Naive thymus-derived CD8-positive, alpha-beta T cell (primary cell): ENCODE data around the gene ARHGAP28. TPM values are rescaled to one million over a fixed set of nuclear protein-coding genes. Genes with fewer than 3 reads are reported as not detected.

Experiments used
- ATAC-seq, 2 donors: fragments of 150-1000 bp; cut with Tn5 transposase in 1 of 2; sonication (Bioruptor Pico), chemical (Tn5 transposase) in 1 of 2; 1 replicate in 1 of 2; 2 replicates in 1 of 2; pipeline ENCODE4 v1.10.0; 2021; ENCODE audit warnings: mild to moderate bottlenecking in 2 of 2, moderate library complexity in 2 of 2
- POLR2A ChIA-PET: fragments of 350-600 bp; sonication (Branson Sonifier 250); formaldehyde crosslinking; loops from one replicate; lab custom pipeline; 2021; ENCODE audit warnings: antibody characterized with exemption; lab: Charles Lee
- DNase-seq, 10 donors: peaks; one replicate each; pipeline versions ENCODE4 v3.0.0 to v3.0.0-alpha.2; 2020 to 2022
- H3K27ac Mint-ChIP-seq, 10 donors: one replicate each; pipeline ENCODE4 v1.8.0; 2020 to 2022; ENCODE audit warnings: mild to moderate bottlenecking in 10 of 10, mixed read lengths in 10 of 10, moderate library complexity in 4 of 10, inconsistent platforms in 1 of 10
- H3K27me3 Mint-ChIP-seq, 5 donors: one replicate each; pipeline ENCODE4 v1.8.0; 2021 to 2022; ENCODE audit warnings: mixed read lengths in 5 of 5
- H3K36me3 Mint-ChIP-seq, 3 donors: one replicate each; pipeline ENCODE4 v1.8.0; 2020 to 2022; ENCODE audit warnings: mixed read lengths in 3 of 3, mild to moderate bottlenecking in 2 of 3, inconsistent platforms in 1 of 3
- H3K4me1 Mint-ChIP-seq, 4 donors: one replicate each; pipeline ENCODE4 v1.8.0; 2021 to 2022; ENCODE audit warnings: mixed read lengths in 4 of 4
- H3K4me3 Mint-ChIP-seq, 10 donors: one replicate each; pipeline ENCODE4 v1.8.0; 2020 to 2022; ENCODE audit warnings: mild to moderate bottlenecking in 10 of 10, mixed read lengths in 10 of 10, moderate library complexity in 6 of 10, inconsistent platforms in 1 of 10
- H3K9me3 Mint-ChIP-seq, 9 donors: one replicate each; pipeline ENCODE4 v1.8.0; 2020 to 2022; ENCODE audit warnings: mixed read lengths in 9 of 9, mild to moderate bottlenecking in 3 of 9, inconsistent platforms in 1 of 9, moderate library complexity in 1 of 9
- polyA plus RNA-seq, 3 donors: library from polyadenylated mRNA; unstranded; fragments of 300-500 nt; fragmentation: Illumina TruSeq; gene quantifications; one replicate each; pipeline ENCODE4 v1.2.3, GENCODE V29; 2021
- total RNA-seq, 8 experiments: library from RNA in 2 of 8; stranded (reverse) in 2 of 8; gene quantifications; one replicate each; pipeline ENCODE4 v1.2.3 and lab custom pipeline; 2021 to 2026

ARHGAP28 gene
- total and polyA plus RNA-seq, 5 experiments from 2014 or later = not detected

GRCh38 chr18:6738622-6739021 lies 9.1 kb downstream of the ARHGAP28 start:
- no peak for ATAC-seq
- Mint-ChIP-seq H3K36me3 (no peaks in the 10 kb centered on the region), H3K27me3 (no peaks in the 10 kb centered on the region), H3K27ac (no peak overlapping the region), H3K9me3 (peaks cover 0 to 13% (median 2%) of the 10 kb centered on the region in 9 donors), H3K4me1 (no peaks in the 10 kb centered on the region), H3K4me3 (no peak overlapping the region)
- POLR2A ChIA-PET = no interaction called here
- DNase-seq = no peak

DNA sequence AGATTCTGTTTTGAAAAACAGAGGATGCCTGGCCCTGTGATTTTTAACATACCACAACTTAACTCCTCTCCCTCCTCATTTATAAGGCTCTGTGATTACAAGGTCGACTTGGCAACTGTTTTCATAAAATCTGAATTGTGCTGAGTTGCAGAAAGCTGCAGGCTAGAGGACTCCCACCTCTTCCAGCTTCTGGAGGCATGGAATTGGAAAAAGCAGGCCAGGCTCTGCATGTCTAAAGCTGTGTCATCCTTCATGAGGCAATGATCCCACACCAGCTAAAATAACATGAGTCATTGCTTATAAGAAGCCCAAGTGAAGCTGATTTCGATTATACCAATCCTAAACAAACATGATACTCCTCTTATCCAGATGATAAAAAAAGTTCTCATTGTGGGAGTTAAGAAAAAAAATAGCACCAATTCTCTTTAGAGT lies 11.7 kb downstream of the ARHGAP28 start:
- POLR2A ChIA-PET = no interaction called here
- no peaks in the 10 kb centered on the region for H3K4me1 Mint-ChIP-seq
- ATAC-seq = no peak

GRCh38 chr18:6741786-6742185 lies 12.3 kb downstream of the ARHGAP28 start:
- POLR2A ChIA-PET = no interaction called here
- DNase-seq = no peak
- ATAC-seq = no peak
- Mint-ChIP-seq H3K4me1 (no peaks in the 10 kb centered on the region), H3K4me3 (no peak overlapping the region), H3K27ac (no peak overlapping the region), H3K9me3 (peaks cover 0 to 13% (median 2%) of the 10 kb centered on the region in 9 donors), H3K27me3 (peaks cover 0 to 2% (median 0%) of the 10 kb centered on the region in 5 donors), H3K36me3 (no peaks in the 10 kb centered on the region)

More for the DNA sequence above, 11.7 kb downstream of the ARHGAP28 start:
- no peaks in the 10 kb centered on the region for H3K36me3 Mint-ChIP-seq
- H3K9me3 Mint-ChIP-seq = peaks cover 0 to 13% (median 0%) of the 10 kb centered on the region in 9 donors
- no peak overlapping the region for H3K4me3 Mint-ChIP-seq
- H3K27me3 Mint-ChIP-seq = no peaks in the 10 kb centered on the region
- no peak for DNase-seq
- no peak overlapping the region for H3K27ac Mint-ChIP-seq

DNA sequence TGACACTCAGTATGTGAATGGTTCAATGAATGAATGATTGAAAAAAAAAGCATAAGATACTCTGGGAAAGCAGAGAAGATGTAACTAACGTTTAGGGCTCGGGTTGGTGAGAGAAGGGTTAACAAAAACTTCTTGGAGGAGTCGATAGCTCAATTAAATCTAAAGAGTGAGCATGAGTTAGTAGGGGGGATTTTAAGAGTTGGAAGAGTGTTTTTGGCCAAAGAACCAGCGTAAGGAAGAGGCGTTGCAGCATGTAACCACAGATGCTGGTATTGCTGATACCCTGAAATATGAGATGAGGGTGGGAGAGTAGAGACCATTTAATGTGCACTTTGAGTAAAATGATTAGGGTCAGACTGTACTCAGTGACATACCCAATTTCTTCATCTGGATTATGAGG lies 14.5 kb downstream of the ARHGAP28 start:
- Mint-ChIP-seq H3K27ac (no peak overlapping the region), H3K4me1 (no peaks in the 10 kb centered on the region), H3K4me3 (no peak overlapping the region), H3K36me3 (no peaks in the 10 kb centered on the region), H3K9me3 (peaks cover 0 to 18% (median 5%) of the 10 kb centered on the region in 9 donors), H3K27me3 (peaks cover 0 to 2% (median 0%) of the 10 kb centered on the region in 5 donors)
- POLR2A ChIA-PET = no interaction called here
- no peak for ATAC-seq
- DNase-seq = no peak

GRCh38 chr18:6744816-6745455 lies 15.4 kb downstream of the ARHGAP28 start:
- DNase-seq (no peak), ATAC-seq (no peak)
- peaks cover 0 to 2% (median 0%) of the 10 kb centered on the region in 5 donors for H3K27me3 Mint-ChIP-seq
- POLR2A ChIA-PET = no interaction called here
- H3K36me3 Mint-ChIP-seq = no peaks in the 10 kb centered on the region
- no peak overlapping the region for H3K4me3 Mint-ChIP-seq
- H3K9me3 Mint-ChIP-seq = peaks cover 0 to 18% (median 6%) of the 10 kb centered on the region in 9 donors
- H3K4me1 Mint-ChIP-seq = no peaks in the 10 kb centered on the region
- H3K27ac Mint-ChIP-seq = no peak overlapping the region

- ATAC-seq (no peak), DNase-seq (no peak)
- H3K27ac Mint-ChIP-seq = no peak overlapping the region
- peaks cover 0 to 18% (median 6%) of the 10 kb centered on the region in 9 donors for H3K9me3 Mint-ChIP-seq
- peaks cover 0 to 2% (median 0%) of the 10 kb centered on the region in 5 donors for H3K27me3 Mint-ChIP-seq
- H3K4me1 Mint-ChIP-seq = no peaks in the 10 kb centered on the region
- POLR2A ChIA-PET = no interaction called here
- no peaks in the 10 kb centered on the region for H3K36me3 Mint-ChIP-seq
- H3K4me3 Mint-ChIP-seq = no peak overlapping the region
These were observed 16.1 kb downstream of the ARHGAP28 start for GRCh38 chr18:6745504-6746031.

DNA sequence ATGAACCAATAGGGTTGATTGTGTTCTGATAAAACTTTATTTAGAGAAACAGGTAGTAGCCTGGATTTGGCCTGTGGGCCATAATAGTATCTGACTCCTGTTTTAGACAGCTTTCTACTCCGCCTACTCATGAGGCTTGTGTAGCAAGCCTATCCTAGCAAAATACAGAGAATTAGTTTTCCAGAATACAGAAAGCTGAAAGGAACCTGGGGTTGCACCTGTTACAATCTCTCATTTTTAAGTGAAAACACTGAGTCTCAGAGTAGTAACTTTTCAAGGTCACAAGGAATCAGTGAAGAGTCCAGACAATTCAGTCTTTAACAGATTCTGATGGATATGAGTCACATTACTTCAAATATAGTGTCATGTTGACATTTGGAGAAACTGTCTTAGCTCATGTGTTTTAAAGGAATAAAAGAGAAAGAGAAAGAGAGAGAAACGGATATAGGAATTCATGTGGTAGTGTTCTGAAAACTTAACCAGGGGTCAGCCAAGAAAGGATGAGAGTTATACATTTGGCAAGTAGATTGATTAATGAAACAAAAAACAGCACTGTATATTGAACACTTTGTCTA lies 17.0 kb downstream of the ARHGAP28 start:
- Mint-ChIP-seq H3K27ac (no peak overlapping the region), H3K4me3 (no peak overlapping the region), H3K4me1 (no peaks in the 10 kb centered on the region), H3K27me3 (peaks cover 0 to 2% (median 0%) of the 10 kb centered on the region in 5 donors), H3K9me3 (peaks cover 0 to 18% (median 9%) of the 10 kb centered on the region in 9 donors), H3K36me3 (no peaks in the 10 kb centered on the region)
- no peak for DNase-seq
- POLR2A ChIA-PET = no interaction called here
- no peak for ATAC-seq

DNA sequence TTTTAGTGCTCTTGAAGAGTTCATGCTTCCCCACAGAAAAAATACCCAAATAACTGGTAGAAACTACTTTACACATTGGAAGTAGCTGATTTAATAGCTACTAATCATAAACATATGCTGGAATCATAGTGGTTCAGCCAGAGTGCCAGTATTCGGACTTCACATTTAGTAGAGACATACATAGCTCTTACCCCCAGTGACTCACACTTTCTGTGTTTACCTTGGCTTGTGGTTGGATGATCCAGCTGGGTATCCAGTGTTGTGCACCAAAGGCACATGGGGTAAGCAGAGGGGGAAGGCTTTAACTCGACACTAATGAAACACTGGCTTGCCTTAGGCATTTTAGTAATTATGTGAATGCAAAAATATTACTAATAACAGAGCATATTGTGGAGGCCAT lies 18.1 kb downstream of the ARHGAP28 start:
- DNase-seq (no peak), ATAC-seq (no peak)
- POLR2A ChIA-PET = no interaction called here
- H3K27me3 Mint-ChIP-seq = peaks cover 0 to 2% (median 0%) of the 10 kb centered on the region in 5 donors
- H3K9me3 Mint-ChIP-seq = peaks cover 0 to 20% (median 6%) of the 10 kb centered on the region in 9 donors
- H3K4me1 Mint-ChIP-seq = no peaks in the 10 kb centered on the region
- H3K36me3 Mint-ChIP-seq = no peaks in the 10 kb centered on the region
- H3K4me3 Mint-ChIP-seq = no peak overlapping the region
- H3K27ac Mint-ChIP-seq = no peak overlapping the region

DNA sequence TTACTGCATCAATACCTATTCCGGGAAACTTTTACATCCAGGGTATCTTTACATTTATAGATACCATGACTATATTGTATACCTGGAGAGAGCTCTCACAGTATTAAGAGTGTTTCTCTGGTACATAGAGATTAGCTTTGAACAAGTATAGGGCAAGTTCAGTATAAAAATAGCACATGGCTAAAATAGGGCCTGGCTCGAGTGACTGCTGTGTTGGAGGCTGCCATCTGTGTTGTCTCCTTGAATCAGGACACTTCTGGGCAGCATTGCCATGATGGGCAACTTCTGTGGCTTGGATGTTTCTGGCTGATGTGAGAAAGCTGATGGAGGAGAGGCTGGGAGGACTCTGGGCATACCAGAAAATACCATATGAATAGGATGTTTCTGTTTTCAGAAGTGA lies 18.7 kb downstream of the ARHGAP28 start:
- peaks cover 0 to 2% (median 0%) of the 10 kb centered on the region in 5 donors for H3K27me3 Mint-ChIP-seq
- H3K4me1 Mint-ChIP-seq = no peaks in the 10 kb centered on the region
- peaks cover 0 to 20% (median 8%) of the 10 kb centered on the region in 9 donors for H3K9me3 Mint-ChIP-seq
- no peak for DNase-seq
- H3K36me3 Mint-ChIP-seq = no peaks in the 10 kb centered on the region
- POLR2A ChIA-PET = no interaction called here
- H3K4me3 Mint-ChIP-seq = no peak overlapping the region
- no peak for ATAC-seq
- H3K27ac Mint-ChIP-seq = no peak overlapping the region

- Mint-ChIP-seq H3K36me3 (no peaks in the 10 kb centered on the region), H3K4me1 (no peaks in the 10 kb centered on the region), H3K4me3 (no peak overlapping the region), H3K9me3 (peaks cover 0 to 21% (median 8%) of the 10 kb centered on the region in 9 donors), H3K27ac (no peak overlapping the region), H3K27me3 (peaks cover 0 to 2% (median 0%) of the 10 kb centered on the region in 5 donors)
- ATAC-seq (no peak), DNase-seq (no peak)
- POLR2A ChIA-PET = no interaction called here
These were observed 20.9 kb downstream of the ARHGAP28 start for GRCh38 chr18:6750411-6750810.

DNA sequence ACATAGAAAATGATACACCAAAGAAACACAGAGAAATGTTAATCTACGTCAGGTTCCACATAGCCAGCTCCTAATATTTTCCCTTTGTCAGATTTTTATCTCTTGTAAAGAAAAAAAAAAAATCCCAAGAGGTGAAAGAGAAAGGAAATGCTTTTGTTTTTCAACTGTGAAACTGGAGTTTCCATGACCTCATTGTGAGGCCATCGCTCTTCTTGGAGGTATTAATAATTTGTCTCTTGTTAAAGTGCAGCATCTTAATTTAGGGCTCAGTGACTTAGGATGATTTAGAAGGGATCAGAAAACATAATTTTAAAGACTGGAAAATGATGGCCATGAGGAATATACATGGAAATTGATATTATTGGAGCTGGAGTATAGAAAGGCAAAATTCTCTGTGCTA lies 21.7 kb downstream of the ARHGAP28 start:
- ATAC-seq = no peak

GRCh38 chr18:6752202-6752860 lies 22.8 kb downstream of the ARHGAP28 start:
- POLR2A ChIA-PET = no interaction called here
- no peaks in the 10 kb centered on the region for H3K36me3 Mint-ChIP-seq

More for the DNA sequence above, 21.7 kb downstream of the ARHGAP28 start:
- Mint-ChIP-seq H3K36me3 (no peaks in the 10 kb centered on the region), H3K4me1 (no peaks in the 10 kb centered on the region), H3K4me3 (no peak overlapping the region), H3K27ac (no peak overlapping the region), H3K9me3 (peaks cover 0 to 21% (median 8%) of the 10 kb centered on the region in 9 donors), H3K27me3 (peaks cover 0 to 2% (median 0%) of the 10 kb centered on the region in 5 donors)
- no peak for DNase-seq
- POLR2A ChIA-PET = no interaction called here

DNA sequence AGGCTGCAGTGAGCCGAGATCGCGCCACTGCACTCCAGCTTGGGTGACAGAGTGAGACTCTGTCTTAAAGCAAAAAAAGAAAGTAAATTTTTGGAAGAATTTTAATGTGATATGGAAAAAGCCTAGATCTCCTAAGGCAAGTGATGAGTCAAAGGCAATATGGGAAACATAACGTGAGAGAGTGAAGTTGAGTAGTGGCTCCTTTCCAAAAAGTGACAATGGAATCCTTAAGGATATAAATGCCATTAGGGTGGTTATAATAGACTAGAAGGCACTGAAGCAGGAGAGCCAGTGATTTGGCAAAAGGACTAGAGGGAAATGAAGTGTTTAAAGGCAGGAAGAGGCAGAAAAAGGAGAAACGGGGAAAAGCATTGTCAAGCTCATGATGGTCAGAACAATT lies 25.6 kb downstream of the ARHGAP28 start:
- Mint-ChIP-seq H3K27ac (no peak overlapping the region), H3K4me3 (no peak overlapping the region), H3K4me1 (no peaks in the 10 kb centered on the region), H3K36me3 (no peaks in the 10 kb centered on the region), H3K27me3 (no peaks in the 10 kb centered on the region), H3K9me3 (peaks cover 0 to 12% (median 3%) of the 10 kb centered on the region in 9 donors)
- DNase-seq = no peak
- ATAC-seq = no peak
- POLR2A ChIA-PET = no interaction called here

More at GRCh38 chr18:6752202-6752860, 22.8 kb downstream of the ARHGAP28 start:
- no peak overlapping the region for H3K27ac Mint-ChIP-seq
- H3K4me3 Mint-ChIP-seq = no peak overlapping the region
- peaks cover 0 to 17% (median 6%) of the 10 kb centered on the region in 9 donors for H3K9me3 Mint-ChIP-seq
- DNase-seq = no peak
- no peaks in the 10 kb centered on the region for H3K27me3 Mint-ChIP-seq
- H3K4me1 Mint-ChIP-seq = no peaks in the 10 kb centered on the region
- ATAC-seq = no peak
